GM23338 (cell line): ENCODE measurements around the gene TIAM1.

Experiments
- CREB1 ChIP-seq: fragments of 250-450 bp; sonication (Bioruptor Pico); IDR thresholded peaks from 2 replicates; pipeline ENCODE4 v1.5.0; 2020; ENCODE audit warnings: low read depth, mild to moderate bottlenecking, moderate library complexity
- EZH2 ChIP-seq: fragments of 200-600 bp; sonication (generic); IDR thresholded peaks from one replicate; pipeline ENCODE4 v1.8.0; 2017; ENCODE audit warnings: antibody characterized with exemption, mild to moderate bottlenecking, low read depth; ENCODE audit not compliant: unreplicated experiment
- EZH2phosphoT487 ChIP-seq: fragments of 200-600 bp; sonication (generic); IDR thresholded peaks from one replicate; pipeline ENCODE4 v1.8.1; 2018; ENCODE audit warnings: antibody characterized with exemption; ENCODE audit not compliant: unreplicated experiment
- POLR2AphosphoS5 ChIP-seq: IDR thresholded peaks from 2 replicates; pipeline ENCODE4 v1.6.1; 2016; ENCODE audit warnings: antibody characterized with exemption, low read depth
- TF ChIP-seq, protein P1 (sequence below), 2 experiments: fragments of 200-600 bp in 1 of 2; sonication (generic) in 1 of 2; conservative IDR thresholded peaks; 2 replicates each; pipeline versions ENCODE4 v1.5.1 to v1.6.1; 2016 to 2017; ENCODE audit warnings: antibody characterized with exemption in 2 of 2, low read depth in 2 of 2, mild to moderate bottlenecking in 2 of 2, moderate library complexity in 1 of 2
- TF ChIP-seq, protein P2 (sequence below): IDR thresholded peaks from one replicate; pipeline ENCODE4 v1.6.1; 2018; ENCODE audit warnings: antibody characterized with exemption; ENCODE audit not compliant: unreplicated experiment
- TF ChIP-seq, protein P3 (sequence below): IDR thresholded peaks from 2 replicates; pipeline ENCODE4 v1.6.1; 2016; ENCODE audit warnings: antibody characterized with exemption

DNA sequence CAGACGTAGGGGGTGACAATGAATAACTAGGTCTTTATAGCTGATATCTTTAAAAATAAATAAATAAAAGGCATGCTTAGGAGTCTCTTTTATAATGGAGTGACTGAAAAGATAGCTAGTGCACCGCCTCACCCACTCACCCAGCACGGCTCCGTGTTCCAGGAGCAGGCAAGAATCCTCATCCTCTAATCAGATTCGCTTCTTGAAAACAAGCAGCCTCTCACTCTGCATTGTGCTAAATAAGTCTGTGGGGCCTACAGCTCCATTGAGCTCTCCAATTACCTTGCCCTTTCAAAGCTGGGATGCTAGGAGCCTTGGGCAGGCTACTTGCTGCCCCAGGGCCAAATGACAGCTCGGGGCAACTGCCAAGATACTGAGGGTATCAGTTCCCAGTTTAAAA lies 91.5 kb downstream of the TIAM1 start:
- TF ChIP-seq, protein P1, sequence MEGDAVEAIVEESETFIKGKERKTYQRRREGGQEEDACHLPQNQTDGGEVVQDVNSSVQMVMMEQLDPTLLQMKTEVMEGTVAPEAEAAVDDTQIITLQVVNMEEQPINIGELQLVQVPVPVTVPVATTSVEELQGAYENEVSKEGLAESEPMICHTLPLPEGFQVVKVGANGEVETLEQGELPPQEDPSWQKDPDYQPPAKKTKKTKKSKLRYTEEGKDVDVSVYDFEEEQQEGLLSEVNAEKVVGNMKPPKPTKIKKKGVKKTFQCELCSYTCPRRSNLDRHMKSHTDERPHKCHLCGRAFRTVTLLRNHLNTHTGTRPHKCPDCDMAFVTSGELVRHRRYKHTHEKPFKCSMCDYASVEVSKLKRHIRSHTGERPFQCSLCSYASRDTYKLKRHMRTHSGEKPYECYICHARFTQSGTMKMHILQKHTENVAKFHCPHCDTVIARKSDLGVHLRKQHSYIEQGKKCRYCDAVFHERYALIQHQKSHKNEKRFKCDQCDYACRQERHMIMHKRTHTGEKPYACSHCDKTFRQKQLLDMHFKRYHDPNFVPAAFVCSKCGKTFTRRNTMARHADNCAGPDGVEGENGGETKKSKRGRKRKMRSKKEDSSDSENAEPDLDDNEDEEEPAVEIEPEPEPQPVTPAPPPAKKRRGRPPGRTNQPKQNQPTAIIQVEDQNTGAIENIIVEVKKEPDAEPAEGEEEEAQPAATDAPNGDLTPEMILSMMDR (conservative IDR thresholded peaks at IDR 0.05; ENCODE audit: low read depth in 2 of 2): no peak
- TF ChIP-seq, protein P2, sequence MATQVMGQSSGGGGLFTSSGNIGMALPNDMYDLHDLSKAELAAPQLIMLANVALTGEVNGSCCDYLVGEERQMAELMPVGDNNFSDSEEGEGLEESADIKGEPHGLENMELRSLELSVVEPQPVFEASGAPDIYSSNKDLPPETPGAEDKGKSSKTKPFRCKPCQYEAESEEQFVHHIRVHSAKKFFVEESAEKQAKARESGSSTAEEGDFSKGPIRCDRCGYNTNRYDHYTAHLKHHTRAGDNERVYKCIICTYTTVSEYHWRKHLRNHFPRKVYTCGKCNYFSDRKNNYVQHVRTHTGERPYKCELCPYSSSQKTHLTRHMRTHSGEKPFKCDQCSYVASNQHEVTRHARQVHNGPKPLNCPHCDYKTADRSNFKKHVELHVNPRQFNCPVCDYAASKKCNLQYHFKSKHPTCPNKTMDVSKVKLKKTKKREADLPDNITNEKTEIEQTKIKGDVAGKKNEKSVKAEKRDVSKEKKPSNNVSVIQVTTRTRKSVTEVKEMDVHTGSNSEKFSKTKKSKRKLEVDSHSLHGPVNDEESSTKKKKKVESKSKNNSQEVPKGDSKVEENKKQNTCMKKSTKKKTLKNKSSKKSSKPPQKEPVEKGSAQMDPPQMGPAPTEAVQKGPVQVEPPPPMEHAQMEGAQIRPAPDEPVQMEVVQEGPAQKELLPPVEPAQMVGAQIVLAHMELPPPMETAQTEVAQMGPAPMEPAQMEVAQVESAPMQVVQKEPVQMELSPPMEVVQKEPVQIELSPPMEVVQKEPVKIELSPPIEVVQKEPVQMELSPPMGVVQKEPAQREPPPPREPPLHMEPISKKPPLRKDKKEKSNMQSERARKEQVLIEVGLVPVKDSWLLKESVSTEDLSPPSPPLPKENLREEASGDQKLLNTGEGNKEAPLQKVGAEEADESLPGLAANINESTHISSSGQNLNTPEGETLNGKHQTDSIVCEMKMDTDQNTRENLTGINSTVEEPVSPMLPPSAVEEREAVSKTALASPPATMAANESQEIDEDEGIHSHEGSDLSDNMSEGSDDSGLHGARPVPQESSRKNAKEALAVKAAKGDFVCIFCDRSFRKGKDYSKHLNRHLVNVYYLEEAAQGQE: no peak
- TF ChIP-seq EZH2phosphoT487 (no peak), EZH2 (no peak), POLR2AphosphoS5 (no peak), CREB1 (CRISPR knock-in tag) (no peak)
- TF ChIP-seq, protein P3, sequence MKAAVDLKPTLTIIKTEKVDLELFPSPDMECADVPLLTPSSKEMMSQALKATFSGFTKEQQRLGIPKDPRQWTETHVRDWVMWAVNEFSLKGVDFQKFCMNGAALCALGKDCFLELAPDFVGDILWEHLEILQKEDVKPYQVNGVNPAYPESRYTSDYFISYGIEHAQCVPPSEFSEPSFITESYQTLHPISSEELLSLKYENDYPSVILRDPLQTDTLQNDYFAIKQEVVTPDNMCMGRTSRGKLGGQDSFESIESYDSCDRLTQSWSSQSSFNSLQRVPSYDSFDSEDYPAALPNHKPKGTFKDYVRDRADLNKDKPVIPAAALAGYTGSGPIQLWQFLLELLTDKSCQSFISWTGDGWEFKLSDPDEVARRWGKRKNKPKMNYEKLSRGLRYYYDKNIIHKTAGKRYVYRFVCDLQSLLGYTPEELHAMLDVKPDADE: no peak
